B cell (primary cell): ENCODE measurements around the gene CACNA2D4.

Experiments
- EZH2 ChIP-seq: IDR thresholded peaks from 2 replicates; pipeline ENCODE4 v1.6.1; 2012; ENCODE audit warnings: borderline replicate concordance, low read depth, mild to moderate bottlenecking, moderate library complexity, low read length; ENCODE audit not compliant: insufficient read depth, poor library complexity, severe bottlenecking
- TF ChIP-seq, protein P1 (sequence below): fragments of 200-600 bp; IDR thresholded peaks from one replicate; pipeline ENCODE4 v1.8.0; 2022; ENCODE audit warnings: antibody characterized with exemption, mild to moderate bottlenecking

DNA sequence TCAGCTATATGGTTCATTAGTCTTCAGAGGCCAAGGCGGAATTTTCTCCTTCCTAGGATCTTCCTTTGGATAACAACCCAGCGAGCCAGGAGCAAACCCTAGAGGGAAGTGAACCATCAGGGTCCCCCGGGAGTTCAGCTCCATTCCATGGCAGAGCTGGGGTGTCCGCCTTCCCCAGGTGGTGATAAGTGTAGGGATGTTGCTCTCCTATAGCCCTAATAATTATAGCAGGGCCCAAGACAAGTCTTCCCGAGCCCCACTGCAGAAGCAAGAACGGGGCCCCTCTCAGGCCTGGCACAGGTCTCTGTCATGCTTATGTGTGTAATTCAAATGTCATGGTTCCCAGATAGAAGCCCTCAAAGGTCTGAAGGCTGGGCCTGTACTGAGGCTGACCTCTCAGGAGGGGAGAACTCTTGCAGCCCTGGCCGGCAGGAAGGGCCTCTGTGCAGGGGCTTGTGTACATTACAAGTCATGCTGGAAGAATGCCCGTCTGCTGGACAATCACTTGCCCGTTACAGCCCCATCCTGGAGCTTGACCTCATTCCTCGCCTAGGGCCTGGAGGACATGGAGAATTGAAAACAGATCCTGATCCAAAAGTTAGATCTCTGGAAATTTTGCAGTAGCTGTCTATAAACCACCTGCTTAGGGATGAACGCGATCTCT lies 80.8 kb downstream of the CACNA2D4 start:
- TF ChIP-seq, protein P1, sequence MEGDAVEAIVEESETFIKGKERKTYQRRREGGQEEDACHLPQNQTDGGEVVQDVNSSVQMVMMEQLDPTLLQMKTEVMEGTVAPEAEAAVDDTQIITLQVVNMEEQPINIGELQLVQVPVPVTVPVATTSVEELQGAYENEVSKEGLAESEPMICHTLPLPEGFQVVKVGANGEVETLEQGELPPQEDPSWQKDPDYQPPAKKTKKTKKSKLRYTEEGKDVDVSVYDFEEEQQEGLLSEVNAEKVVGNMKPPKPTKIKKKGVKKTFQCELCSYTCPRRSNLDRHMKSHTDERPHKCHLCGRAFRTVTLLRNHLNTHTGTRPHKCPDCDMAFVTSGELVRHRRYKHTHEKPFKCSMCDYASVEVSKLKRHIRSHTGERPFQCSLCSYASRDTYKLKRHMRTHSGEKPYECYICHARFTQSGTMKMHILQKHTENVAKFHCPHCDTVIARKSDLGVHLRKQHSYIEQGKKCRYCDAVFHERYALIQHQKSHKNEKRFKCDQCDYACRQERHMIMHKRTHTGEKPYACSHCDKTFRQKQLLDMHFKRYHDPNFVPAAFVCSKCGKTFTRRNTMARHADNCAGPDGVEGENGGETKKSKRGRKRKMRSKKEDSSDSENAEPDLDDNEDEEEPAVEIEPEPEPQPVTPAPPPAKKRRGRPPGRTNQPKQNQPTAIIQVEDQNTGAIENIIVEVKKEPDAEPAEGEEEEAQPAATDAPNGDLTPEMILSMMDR, result no peak
- no peak for TF ChIP-seq EZH2
